ENCODE measurements around the gene SNX10.

- no peak for TF ChIP-seq POLR2AphosphoS5 (IDR thresholded peaks at IDR 0.05; ENCODE audit: insufficient read depth in 1 of 2, low read depth in 1 of 2)
- no peak for TF ChIP-seq CTCF (IDR thresholded peaks at IDR 0.05)
Measured at GRCh38 chr7:26334166-26334859, 42.7 kb downstream of the SNX10 start.
